ENCODE results near the gene CDK17. TPM values are rescaled to one million over a fixed set of nuclear protein-coding genes. Genes with fewer than 3 reads are reported as not detected.
"Not testable (repeated sequence)": the region's sequence is repeated elsewhere in the genome, so short reads cannot be mapped to it uniquely, and the experiment has no call there.

CDK17 gene
- total RNA-seq, 1 donor from 2014 or later, result 112 TPM

GRCh38 chr12:96321941-96322340 is 78.3 kb downstream of the CDK17 start:
- H3K4me3 Mint-ChIP-seq (ENCODE audit: unreplicated experiment), result peak overlapping the region; percentile 72
- H3K9me3 Mint-ChIP-seq (ENCODE audit: unreplicated experiment), result no peaks in the 10 kb centered on the region
- no peak for DNase-seq (ENCODE audit: low spot score)
- H3K27ac Mint-ChIP-seq (ENCODE audit: unreplicated experiment), result no peak overlapping the region
- peaks cover 3% of the 10 kb centered on the region for H3K4me1 Mint-ChIP-seq (ENCODE audit: unreplicated experiment)
- H3K27me3 Mint-ChIP-seq (ENCODE audit: unreplicated experiment), result no peaks in the 10 kb centered on the region
- peaks cover 34% of the 10 kb centered on the region for H3K36me3 Mint-ChIP-seq (ENCODE audit: low read depth, unreplicated experiment)
- TF ChIP-seq, protein P1, sequence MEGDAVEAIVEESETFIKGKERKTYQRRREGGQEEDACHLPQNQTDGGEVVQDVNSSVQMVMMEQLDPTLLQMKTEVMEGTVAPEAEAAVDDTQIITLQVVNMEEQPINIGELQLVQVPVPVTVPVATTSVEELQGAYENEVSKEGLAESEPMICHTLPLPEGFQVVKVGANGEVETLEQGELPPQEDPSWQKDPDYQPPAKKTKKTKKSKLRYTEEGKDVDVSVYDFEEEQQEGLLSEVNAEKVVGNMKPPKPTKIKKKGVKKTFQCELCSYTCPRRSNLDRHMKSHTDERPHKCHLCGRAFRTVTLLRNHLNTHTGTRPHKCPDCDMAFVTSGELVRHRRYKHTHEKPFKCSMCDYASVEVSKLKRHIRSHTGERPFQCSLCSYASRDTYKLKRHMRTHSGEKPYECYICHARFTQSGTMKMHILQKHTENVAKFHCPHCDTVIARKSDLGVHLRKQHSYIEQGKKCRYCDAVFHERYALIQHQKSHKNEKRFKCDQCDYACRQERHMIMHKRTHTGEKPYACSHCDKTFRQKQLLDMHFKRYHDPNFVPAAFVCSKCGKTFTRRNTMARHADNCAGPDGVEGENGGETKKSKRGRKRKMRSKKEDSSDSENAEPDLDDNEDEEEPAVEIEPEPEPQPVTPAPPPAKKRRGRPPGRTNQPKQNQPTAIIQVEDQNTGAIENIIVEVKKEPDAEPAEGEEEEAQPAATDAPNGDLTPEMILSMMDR (IDR thresholded peaks at IDR 0.05; ENCODE audit: unreplicated experiment), result no peak

DNA sequence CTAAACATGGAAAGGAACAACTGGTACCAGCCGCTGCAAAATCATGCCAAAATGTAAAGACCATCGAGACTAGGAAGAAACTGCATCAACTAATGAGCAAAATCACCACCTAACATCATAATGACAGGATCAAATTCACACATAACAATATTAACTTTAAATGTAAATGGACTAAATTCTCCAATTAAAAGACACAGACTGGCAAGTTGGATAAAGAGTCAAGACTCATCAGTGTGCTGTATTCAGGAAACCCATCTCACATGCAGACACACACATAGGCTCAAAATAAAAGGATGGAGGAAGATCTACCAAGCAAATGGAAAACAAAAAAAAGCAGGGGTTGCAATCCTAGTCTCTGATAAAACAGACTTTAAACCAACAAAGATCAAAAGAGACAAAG is 82.4 kb downstream of the CDK17 start:
- H3K27me3 Mint-ChIP-seq (ENCODE audit: unreplicated experiment); H3K27ac Mint-ChIP-seq (ENCODE audit: unreplicated experiment); H3K9me3 Mint-ChIP-seq (ENCODE audit: unreplicated experiment); H3K4me1 Mint-ChIP-seq (ENCODE audit: unreplicated experiment); DNase-seq (ENCODE audit: low spot score); H3K36me3 Mint-ChIP-seq (ENCODE audit: low read depth, unreplicated experiment); H3K4me3 Mint-ChIP-seq (ENCODE audit: unreplicated experiment): not testable (repeated sequence)

- H3K9me3 Mint-ChIP-seq (ENCODE audit: unreplicated experiment); H3K4me1 Mint-ChIP-seq (ENCODE audit: unreplicated experiment): not testable (repeated sequence)
Observed at GRCh38 chr12:96315741-96316481, 84.3 kb downstream of the CDK17 start.

GRCh38 chr12:96314723-96315122 is 85.5 kb downstream of the CDK17 start:
- Mint-ChIP-seq H3K4me3 (ENCODE audit: unreplicated experiment) (no peak overlapping the region), H3K36me3 (ENCODE audit: low read depth, unreplicated experiment) (no peaks in the 10 kb centered on the region), H3K27ac (ENCODE audit: unreplicated experiment) (no peak overlapping the region), H3K4me1 (ENCODE audit: unreplicated experiment) (peaks cover 8% of the 10 kb centered on the region), H3K27me3 (ENCODE audit: unreplicated experiment) (peaks cover 3% of the 10 kb centered on the region), H3K9me3 (ENCODE audit: unreplicated experiment) (no peaks in the 10 kb centered on the region)
- no peak for DNase-seq (ENCODE audit: low spot score)
- TF ChIP-seq, protein P1 (IDR thresholded peaks at IDR 0.05; ENCODE audit: unreplicated experiment), result no peak

More at GRCh38 chr12:96315741-96316481, 84.3 kb downstream of the CDK17 start:
- not testable (repeated sequence) for H3K27me3 Mint-ChIP-seq (ENCODE audit: unreplicated experiment); H3K36me3 Mint-ChIP-seq (ENCODE audit: low read depth, unreplicated experiment); DNase-seq (ENCODE audit: low spot score)
- Mint-ChIP-seq H3K27ac (ENCODE audit: unreplicated experiment) (peak overlapping the region; percentile 61), H3K4me3 (ENCODE audit: unreplicated experiment) (peak overlapping the region; percentile 76)

DNA sequence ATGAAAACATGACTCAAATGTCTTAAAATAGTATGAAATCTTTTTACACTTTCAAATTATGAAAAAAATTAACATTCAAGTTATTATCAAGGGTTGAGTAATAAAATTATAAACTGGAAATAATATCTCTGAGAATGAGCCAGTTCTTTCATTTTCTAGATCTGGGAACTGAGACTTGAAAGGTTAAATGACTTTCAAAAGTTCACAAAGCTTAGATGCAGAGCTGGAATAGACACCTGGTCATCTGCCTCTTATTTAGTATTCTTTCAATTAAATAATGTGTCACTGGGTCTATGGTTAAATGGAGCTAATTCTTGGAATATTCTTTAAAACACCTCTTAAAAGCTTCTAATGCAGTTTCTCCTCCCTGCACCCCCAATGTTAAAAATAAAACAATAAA is 86.6 kb downstream of the CDK17 start:
- Mint-ChIP-seq H3K4me1 (ENCODE audit: unreplicated experiment) (peaks cover 8% of the 10 kb centered on the region), H3K27ac (ENCODE audit: unreplicated experiment) (no peak overlapping the region), H3K9me3 (ENCODE audit: unreplicated experiment) (no peaks in the 10 kb centered on the region), H3K27me3 (ENCODE audit: unreplicated experiment) (peaks cover 5% of the 10 kb centered on the region), H3K36me3 (ENCODE audit: low read depth, unreplicated experiment) (peaks cover 7% of the 10 kb centered on the region), H3K4me3 (ENCODE audit: unreplicated experiment) (no peak overlapping the region)
- TF ChIP-seq, protein P1 (IDR thresholded peaks at IDR 0.05; ENCODE audit: unreplicated experiment), result no peak
- no peak for DNase-seq (ENCODE audit: low spot score)

- Mint-ChIP-seq H3K27ac (ENCODE audit: unreplicated experiment) (no peak overlapping the region), H3K9me3 (ENCODE audit: unreplicated experiment) (no peaks in the 10 kb centered on the region), H3K36me3 (ENCODE audit: low read depth, unreplicated experiment) (peaks cover 7% of the 10 kb centered on the region), H3K4me1 (ENCODE audit: unreplicated experiment) (peaks cover 8% of the 10 kb centered on the region), H3K27me3 (ENCODE audit: unreplicated experiment) (peaks cover 5% of the 10 kb centered on the region), H3K4me3 (ENCODE audit: unreplicated experiment) (no peak overlapping the region)
- TF ChIP-seq, protein P1 (IDR thresholded peaks at IDR 0.05; ENCODE audit: unreplicated experiment), result no peak
- DNase-seq (ENCODE audit: low spot score), result no peak
Observed at GRCh38 chr12:96311191-96311590, 89.0 kb downstream of the CDK17 start.
